GM21447 (cell line): Measurements from ENCODE around the gene BMS1.
A peak's percentile ranks its signal among the peaks of the same experiment; 100 is the strongest.
"Not testable (repeated sequence)": the region's sequence is repeated elsewhere in the genome, so short reads cannot be mapped to it uniquely, and the experiment has no call there.

Source experiments
- ATAC-seq: cut with Tn5 transposase; IDR thresholded peaks from one replicate; pipeline ENCODE4 v1.9.1; 2021; ENCODE audit not compliant: unreplicated experiment

The BMS1 gene, protein sequence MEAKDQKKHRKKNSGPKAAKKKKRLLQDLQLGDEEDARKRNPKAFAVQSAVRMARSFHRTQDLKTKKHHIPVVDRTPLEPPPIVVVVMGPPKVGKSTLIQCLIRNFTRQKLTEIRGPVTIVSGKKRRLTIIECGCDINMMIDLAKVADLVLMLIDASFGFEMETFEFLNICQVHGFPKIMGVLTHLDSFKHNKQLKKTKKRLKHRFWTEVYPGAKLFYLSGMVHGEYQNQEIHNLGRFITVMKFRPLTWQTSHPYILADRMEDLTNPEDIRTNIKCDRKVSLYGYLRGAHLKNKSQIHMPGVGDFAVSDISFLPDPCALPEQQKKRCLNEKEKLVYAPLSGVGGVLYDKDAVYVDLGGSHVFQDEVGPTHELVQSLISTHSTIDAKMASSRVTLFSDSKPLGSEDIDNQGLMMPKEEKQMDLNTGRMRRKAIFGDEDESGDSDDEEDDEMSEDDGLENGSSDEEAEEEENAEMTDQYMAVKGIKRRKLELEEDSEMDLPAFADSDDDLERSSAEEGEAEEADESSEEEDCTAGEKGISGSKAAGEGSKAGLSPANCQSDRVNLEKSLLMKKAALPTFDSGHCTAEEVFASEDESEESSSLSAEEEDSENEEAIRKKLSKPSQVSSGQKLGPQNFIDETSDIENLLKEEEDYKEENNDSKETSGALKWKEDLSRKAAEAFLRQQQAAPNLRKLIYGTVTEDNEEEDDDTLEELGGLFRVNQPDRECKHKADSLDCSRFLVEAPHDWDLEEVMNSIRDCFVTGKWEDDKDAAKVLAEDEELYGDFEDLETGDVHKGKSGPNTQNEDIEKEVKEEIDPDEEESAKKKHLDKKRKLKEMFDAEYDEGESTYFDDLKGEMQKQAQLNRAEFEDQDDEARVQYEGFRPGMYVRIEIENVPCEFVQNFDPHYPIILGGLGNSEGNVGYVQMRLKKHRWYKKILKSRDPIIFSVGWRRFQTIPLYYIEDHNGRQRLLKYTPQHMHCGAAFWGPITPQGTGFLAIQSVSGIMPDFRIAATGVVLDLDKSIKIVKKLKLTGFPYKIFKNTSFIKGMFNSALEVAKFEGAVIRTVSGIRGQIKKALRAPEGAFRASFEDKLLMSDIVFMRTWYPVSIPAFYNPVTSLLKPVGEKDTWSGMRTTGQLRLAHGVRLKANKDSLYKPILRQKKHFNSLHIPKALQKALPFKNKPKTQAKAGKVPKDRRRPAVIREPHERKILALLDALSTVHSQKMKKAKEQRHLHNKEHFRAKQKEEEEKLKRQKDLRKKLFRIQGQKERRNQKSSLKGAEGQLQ

DNA sequence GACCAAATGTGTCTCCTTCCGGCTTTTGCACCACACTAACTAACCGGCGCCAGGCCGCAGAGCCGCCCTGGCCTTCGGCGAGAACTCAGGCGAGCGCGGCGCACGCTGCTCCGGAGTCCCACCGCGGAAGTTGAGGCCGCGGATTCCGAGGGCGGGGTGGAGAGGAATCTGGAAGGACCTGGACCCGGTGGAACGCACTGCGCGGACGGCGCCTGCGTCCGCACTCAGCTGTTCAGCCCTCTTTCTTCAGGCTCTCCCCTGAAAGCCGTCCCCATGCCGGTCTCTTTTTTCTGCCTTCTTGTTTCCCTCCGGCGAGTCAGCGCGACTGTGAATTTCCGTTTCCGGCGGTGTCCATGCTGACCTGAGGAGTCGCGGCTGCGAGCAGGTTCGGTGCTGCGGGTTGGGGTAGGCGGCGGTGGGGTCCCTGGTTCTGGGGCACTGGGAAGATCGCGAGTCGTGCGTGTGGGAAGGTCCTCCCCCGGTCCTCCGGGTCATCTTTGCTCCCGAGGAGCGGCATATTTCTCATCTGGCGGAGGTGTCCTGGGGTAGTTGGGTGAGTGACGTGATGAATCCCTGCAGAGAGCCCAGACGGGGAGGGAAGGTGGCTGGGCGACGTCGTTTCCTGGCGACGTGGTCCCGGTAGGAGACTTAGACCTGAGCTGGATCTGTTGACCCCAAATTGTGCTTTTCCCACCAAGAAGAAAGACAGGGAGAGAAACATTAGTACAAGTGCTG, at the start of gene BMS1:
Gene BMS1 (plus strand): TSS at position 350 of the 735 bp plus-strand sequence. CDS start 1,600 bp downstream, outside the sequence.
- peak; percentile 96 for ATAC-seq

DNA sequence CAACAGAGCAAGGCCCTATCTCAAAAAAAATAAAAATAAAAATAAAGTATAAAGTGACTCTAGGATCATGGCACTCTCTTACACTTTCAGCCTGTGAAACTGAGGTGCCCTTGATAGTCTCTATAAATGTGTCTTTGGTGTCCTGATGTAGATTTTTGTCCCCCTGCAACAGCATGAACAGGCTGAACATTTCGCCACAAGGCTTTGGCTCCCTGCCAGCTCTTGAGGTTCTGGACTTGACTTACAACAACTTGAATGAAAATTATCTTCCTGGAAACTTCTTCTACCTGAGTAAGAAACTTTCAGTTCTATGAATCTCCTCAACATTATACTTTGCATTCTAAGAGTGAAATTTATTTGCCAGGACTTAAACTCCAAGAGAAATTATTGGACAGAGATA, 48.1 kb upstream of the BMS1 start:
- no peak for ATAC-seq

DNA sequence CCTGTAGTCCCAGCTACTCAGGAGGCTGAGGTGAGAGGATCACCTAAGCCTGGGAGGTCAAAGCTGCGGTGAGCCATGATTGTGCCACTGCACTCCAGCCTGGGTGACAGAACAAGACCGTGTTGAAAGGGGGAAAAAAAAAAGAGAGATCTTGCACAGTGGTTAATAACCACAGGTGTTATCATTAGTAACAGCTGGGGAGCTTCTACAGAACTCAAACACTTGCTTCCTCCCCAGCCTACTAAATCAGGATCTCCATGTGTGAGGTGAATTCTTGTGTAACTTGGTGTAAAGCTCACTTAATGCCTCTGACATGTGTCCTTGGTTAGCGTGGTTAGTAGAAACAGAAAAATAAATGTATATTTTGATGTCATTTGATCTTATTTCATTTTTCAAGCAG, 43.9 kb upstream of the BMS1 start:
- ATAC-seq: no peak

GRCh38 chr10:42741536-42741935, 41.1 kb upstream of the BMS1 start:
- not testable (repeated sequence) for ATAC-seq

- no peak for ATAC-seq
Observed at GRCh38 chr10:42743697-42744096, 38.9 kb upstream of the BMS1 start.

DNA sequence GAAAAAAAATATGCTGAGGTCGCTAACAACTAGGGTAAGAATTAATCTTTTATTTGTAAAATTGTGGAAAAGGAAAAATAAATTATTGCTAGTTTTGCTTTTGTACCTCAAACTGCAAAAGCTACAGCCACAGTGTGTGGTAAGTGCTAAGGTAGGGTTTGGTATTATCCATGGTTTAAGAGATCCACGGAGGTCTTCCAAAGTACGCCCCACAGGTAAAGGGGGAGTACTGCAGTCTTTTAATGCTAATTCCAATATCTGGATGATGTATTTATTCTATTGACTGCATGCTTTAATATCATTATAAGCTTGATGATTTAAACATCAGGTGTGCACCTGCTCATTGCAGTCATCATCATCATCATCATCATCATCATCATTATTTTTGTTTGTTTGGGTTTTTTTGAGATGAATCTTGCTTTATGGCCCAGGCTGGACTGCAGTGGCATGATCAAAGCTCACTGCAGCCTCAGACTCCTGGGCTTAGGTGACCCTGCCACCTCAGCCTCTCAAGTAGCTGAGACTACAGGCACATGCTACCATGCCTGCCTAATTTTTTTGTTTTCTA, 38.4 kb upstream of the BMS1 start:
- no peak for ATAC-seq

DNA sequence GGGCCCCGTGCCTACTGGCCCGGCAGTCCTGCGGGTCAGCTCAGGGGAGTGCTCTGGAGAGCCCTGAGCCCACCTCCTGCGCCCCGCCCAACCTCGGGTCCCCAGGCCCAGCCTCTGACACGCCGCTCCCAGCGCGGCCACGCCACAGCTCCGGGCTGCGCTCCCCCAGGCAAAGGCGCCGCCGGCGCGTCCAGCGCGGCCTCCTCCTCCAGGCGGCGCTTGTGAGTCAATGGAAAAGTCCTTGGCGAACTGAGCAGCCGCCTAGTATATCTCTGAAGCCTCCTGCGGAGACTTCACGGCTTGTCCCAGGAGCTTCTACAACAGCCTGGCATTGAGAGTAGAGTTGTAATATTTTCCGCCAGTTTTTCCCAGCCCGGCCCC, 29.5 kb upstream of the BMS1 start:
- ATAC-seq: peak; percentile 53

GRCh38 chr10:42753507-42754154, 29.0 kb upstream of the BMS1 start:
- ATAC-seq: no peak

DNA sequence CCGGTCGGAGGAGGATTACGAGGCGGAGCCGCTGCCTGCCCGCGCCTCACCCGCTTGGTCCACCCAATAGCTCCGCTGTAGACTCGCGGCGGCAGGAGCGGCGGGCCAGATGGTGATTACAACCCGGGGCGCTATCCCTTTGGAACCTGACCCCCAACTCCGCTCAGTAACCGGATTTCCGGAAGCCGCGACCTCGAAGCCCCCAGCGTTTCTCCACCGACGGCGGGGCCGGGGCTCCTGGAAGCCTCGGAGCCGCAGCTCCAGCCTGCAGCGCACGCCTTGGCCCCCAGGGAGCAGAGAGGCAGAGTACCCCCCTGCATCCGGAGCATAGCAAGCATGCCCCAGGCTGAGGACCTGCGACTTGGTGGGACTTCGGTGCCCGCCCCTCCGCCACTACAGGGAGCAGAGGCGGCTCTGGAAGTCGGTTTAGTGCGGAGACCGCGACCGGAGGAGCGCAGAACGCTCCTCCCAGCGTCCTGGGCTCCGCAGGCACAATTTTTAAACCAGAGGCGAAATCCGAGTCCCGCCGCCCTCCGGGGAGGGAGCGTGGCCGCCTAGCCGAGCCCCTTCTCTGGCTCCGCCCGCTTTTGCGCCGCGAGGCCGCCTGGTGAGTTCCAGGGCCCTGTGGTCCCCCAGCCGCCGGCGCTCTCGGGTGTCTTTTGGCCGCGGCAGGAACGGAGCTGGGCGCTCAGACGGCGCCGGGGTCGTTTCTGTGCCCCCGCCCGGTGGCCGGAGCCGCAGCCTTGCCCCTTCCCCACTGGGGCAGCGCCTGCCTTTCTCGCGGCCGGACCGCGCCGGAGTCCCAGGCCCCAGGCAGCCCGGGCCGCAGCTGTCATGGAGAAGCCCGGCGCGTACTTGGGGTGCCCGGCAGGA, 28.2 kb upstream of the BMS1 start:
- ATAC-seq: no peak

DNA sequence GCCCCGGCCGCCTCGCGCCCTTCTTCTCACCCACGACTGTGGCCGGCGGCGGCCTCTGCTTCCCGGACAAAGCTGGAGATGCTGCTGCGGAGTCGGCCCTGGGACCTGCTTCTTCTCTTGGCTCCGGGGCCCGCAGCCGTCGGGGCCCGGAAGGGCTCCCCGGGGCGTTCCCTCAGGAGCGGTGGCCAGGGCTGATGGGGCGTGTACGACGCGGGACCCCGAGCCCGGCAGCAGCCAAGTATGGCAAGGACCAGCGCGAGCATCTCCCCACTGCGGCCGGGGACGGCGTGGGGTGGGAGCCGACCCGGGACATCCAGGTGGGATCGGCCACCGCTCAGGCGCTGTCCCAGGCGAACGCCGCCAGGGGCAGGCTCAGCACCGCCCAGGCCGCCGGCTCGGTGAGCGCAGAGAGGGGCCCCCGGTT, 27.6 kb upstream of the BMS1 start:
- no peak for ATAC-seq

GRCh38 chr10:42755556-42756093, 27.0 kb upstream of the BMS1 start:
- ATAC-seq: no peak

DNA sequence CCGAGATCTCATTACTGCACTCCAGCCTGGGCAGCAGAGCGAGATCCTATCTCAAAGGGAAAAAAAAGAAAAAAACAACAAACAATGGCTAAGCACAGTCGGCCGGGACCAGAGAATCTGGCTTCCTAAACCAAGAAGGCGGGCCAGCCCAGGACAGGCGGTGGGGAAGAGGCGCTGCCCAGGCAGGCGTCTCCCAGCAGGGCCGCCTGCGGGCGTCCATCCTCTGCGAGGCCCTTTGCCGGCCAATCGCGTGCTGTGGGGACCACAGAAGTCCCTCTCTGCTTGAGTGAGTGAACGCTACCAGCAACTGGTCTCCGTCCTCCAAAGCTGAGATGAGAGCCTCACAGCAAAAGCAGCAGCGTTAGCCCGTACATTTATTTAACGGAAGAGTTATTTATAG, 14.7 kb upstream of the BMS1 start:
- ATAC-seq: no peak

DNA sequence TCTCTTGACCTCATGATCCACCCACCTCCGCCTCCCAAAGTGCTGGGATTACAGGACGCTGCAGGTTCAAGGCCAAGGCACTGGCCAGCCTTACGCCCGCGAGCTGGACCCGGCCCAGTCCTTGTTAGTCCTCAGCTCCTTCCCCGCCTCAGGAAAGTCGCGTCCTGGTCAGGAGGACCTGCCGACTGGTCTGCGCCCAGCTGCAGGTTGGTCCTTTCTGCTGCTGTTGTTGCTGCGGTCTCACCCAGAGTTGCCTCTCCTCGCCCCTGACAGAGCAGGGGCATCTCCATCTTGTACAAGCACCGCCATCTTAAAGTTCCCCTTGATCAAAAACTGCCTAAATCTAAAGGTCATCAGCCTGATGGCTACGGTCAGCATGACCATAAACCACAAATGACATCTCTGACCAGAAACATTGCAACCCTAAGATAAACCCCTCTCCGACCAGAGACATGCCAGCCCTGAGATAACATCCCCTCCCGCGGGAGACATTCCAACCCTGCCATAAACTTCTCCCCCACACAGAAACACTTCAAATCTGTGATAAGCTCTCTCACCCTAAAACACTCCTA, 13.9 kb upstream of the BMS1 start:
- no peak for ATAC-seq

- ATAC-seq: no peak
Observed at GRCh38 chr10:42769173-42769572, 13.4 kb upstream of the BMS1 start.

DNA sequence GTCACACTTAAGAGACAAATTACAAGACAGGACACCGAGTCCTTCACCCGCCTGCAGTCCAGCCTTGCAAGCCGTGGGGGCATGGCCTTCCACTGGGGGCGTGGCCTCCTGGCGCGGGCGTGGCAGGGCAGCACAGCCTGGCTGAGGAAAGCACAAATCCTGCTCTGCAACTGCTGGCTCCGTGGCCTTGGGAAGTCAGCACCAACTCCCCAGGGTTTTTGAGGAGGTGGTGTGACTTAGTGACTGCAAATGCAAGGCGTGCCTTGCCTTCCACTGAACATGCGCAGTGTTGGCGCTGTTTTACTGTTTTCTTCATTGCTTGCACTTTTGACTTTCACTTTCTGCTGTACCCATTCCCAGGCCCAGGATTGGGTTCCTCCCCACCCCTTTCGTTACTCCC, 12.9 kb upstream of the BMS1 start:
- ATAC-seq: no peak

GRCh38 chr10:42776681-42777080, 5.9 kb upstream of the BMS1 start:
- no peak for ATAC-seq

- ATAC-seq: no peak
Observed at GRCh38 chr10:42780456-42780855, 2.1 kb upstream of the BMS1 start.

DNA sequence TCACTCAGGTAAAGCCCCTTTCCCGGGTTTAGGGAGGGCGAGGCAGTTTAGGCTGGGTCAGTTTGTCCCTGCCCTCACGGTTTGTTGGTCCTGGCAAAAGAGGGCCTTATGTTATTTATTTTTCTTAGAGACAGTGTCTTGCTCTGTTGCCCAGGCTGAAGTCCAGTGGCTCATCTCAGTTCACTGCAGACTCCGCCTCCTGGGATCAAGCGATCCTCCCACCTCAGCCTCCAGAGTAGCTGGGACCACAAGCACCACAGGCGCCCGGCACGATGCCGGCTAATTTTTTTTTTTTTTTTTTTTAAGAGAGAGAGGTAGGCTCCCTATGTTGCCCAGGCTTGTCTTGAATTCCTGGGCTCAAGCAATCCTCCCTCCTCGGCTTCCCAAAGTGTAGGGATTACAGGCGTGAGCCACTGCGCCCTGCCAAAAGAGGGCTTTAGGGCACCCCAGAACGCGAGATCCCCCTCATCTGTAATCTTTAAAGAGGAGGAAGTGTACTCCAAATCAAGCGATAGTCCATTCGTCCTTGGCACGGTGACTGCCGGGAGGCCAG, 626 bp upstream of the BMS1 start:
- ATAC-seq: no peak
